H9 (cell line): ENCODE data around the gene FARP1. TPM values are rescaled to one million over a fixed set of nuclear protein-coding genes. Genes with fewer than 3 reads are reported as not detected.

ENCODE experiments used
- DNase-seq: peaks from one replicate; pipeline ENCODE4 v3.0.0-alpha.2; 2017
- H2AFZ ChIP-seq: one replicate; pipeline ENCODE4 v1.6.1; 2013; ENCODE audit warnings: mild to moderate bottlenecking, low read length, control low read depth, moderate library complexity
- H2AK5ac ChIP-seq: 2 replicates; pipeline ENCODE4 v1.6.1; 2013; ENCODE audit warnings: low read length, control low read depth, mixed read lengths; ENCODE audit not compliant: insufficient read length
- H2BK120ac ChIP-seq: one replicate; pipeline ENCODE4 v1.6.1; 2013; ENCODE audit warnings: low read depth, mild to moderate bottlenecking, low read length, control low read depth, inconsistent platforms; ENCODE audit not compliant: poor library complexity, severe bottlenecking
- H2BK12ac ChIP-seq: 2 replicates; pipeline ENCODE4 v1.6.1; 2013; ENCODE audit warnings: low read length, control low read depth, mixed read lengths, low read depth; ENCODE audit not compliant: insufficient read length
- H2BK15ac ChIP-seq: 2 replicates; pipeline ENCODE4 v1.6.1; 2013; ENCODE audit warnings: low read depth, low read length, control low read depth
- H2BK20ac ChIP-seq: one replicate; pipeline ENCODE4 v1.6.1; 2013; ENCODE audit warnings: low read depth, mild to moderate bottlenecking, low read length, control low read depth, inconsistent platforms; ENCODE audit not compliant: poor library complexity, severe bottlenecking
- H2BK5ac ChIP-seq: 2 replicates; pipeline ENCODE4 v1.6.1; 2013; ENCODE audit warnings: low read length, control low read depth, mixed read lengths; ENCODE audit not compliant: insufficient read length
- H3K14ac ChIP-seq: 2 replicates; pipeline ENCODE4 v1.6.1; 2013; ENCODE audit warnings: low read length, control low read depth; ENCODE audit not compliant: insufficient read depth
- H3K18ac ChIP-seq: 2 replicates; pipeline ENCODE4 v1.6.1; 2013; ENCODE audit warnings: low read depth, mild to moderate bottlenecking, mixed read lengths, low read length, control low read depth; ENCODE audit not compliant: insufficient read length
- H3K23ac ChIP-seq: 2 replicates; pipeline ENCODE4 v1.6.1; 2013; ENCODE audit warnings: low read length, control low read depth, mixed read lengths, low read depth; ENCODE audit not compliant: insufficient read length
- H3K23me2 ChIP-seq: 2 replicates; pipeline ENCODE4 v1.6.1; 2013; ENCODE audit warnings: low read depth, mild to moderate bottlenecking, mixed read lengths, low read length, control low read depth; ENCODE audit not compliant: insufficient read length, poor library complexity, severe bottlenecking
- H3K27ac ChIP-seq: 2 replicates; pipeline ENCODE4 v1.5.1; 2013; ENCODE audit warnings: low read length, control low read depth, mixed read lengths, low read depth; ENCODE audit not compliant: insufficient read length
- H3K27me3 ChIP-seq: 2 replicates; pipeline ENCODE4 v1.6.1; 2013; ENCODE audit warnings: low read length, control low read depth, inconsistent platforms; ENCODE audit not compliant: insufficient read depth
- H3K4ac ChIP-seq: 2 replicates; pipeline ENCODE4 v1.6.1; 2013; ENCODE audit warnings: low read depth, mild to moderate bottlenecking, control low read depth, inconsistent platforms, low read length, moderate library complexity
- H3K4me1 ChIP-seq: 2 replicates; pipeline ENCODE4 v1.6.1; 2013; ENCODE audit warnings: low read length, control low read depth, inconsistent platforms; ENCODE audit not compliant: insufficient read depth
- H3K4me2 ChIP-seq: 2 replicates; pipeline ENCODE4 v1.6.1; 2013; ENCODE audit warnings: low read length, control low read depth, mixed read lengths; ENCODE audit not compliant: insufficient read length, insufficient read depth
- H3K56ac ChIP-seq: 2 replicates; pipeline ENCODE4 v1.6.1; 2013; ENCODE audit warnings: low read depth, mild to moderate bottlenecking, mixed read lengths, low read length, control low read depth; ENCODE audit not compliant: insufficient read length
- H3K79me1 ChIP-seq: 2 replicates; pipeline ENCODE4 v1.6.1; 2013; ENCODE audit warnings: low read depth, mild to moderate bottlenecking, moderate library complexity, low read length, control low read depth, inconsistent platforms; ENCODE audit not compliant: insufficient read depth, poor library complexity, severe bottlenecking
- H3K79me2 ChIP-seq: 2 replicates; pipeline ENCODE4 v1.6.1; 2013; ENCODE audit warnings: low read length, control low read depth, inconsistent platforms; ENCODE audit not compliant: insufficient read depth
- H3K9ac ChIP-seq: 2 replicates; pipeline ENCODE4 v1.6.1; 2013; ENCODE audit warnings: low read length, control low read depth, mixed read lengths; ENCODE audit not compliant: insufficient read length; ENCODE audit errors: extremely low read depth
- H3K9me3 ChIP-seq: one replicate; pipeline ENCODE4 v1.6.1; 2013; ENCODE audit warnings: low read depth, low read length, inconsistent platforms; ENCODE audit not compliant: control insufficient read depth
- H3T11ph ChIP-seq: one replicate; pipeline ENCODE4 v1.6.1; 2013; ENCODE audit warnings: mild to moderate bottlenecking, low read length, control low read depth, inconsistent platforms
- H4K20me1 ChIP-seq: one replicate; pipeline ENCODE4 v1.6.1; 2013; ENCODE audit not compliant: control insufficient read depth, insufficient read length, insufficient read depth
- H4K5ac ChIP-seq: 2 replicates; pipeline ENCODE4 v1.6.1; 2013; ENCODE audit warnings: low read depth, mild to moderate bottlenecking, mixed read lengths, low read length, control low read depth; ENCODE audit not compliant: insufficient read length
- H4K8ac ChIP-seq: replicated peaks from 2 replicates; pipeline ENCODE4 v1.6.1; 2013; ENCODE audit warnings: low read length, control low read depth, mixed read lengths, low read depth; ENCODE audit not compliant: insufficient read length
- H4K91ac ChIP-seq: 2 replicates; pipeline ENCODE4 v1.6.1; 2013; ENCODE audit warnings: low read depth, mild to moderate bottlenecking, moderate library complexity, mixed read lengths, low read length, control low read depth; ENCODE audit not compliant: insufficient read length
- H3K27ac Mint-ChIP-seq, 3 experiments: 2 replicates in 2 of 3; 3 replicates in 1 of 3; pipeline ENCODE4 v1.8.0; 2020 to 2021; ENCODE audit warnings: mixed read lengths in 3 of 3, mild to moderate bottlenecking in 1 of 3, moderate library complexity in 1 of 3
- H3K27me3 Mint-ChIP-seq: 2 replicates; pipeline ENCODE4 v1.8.0; 2021; ENCODE audit warnings: low read depth, mild to moderate bottlenecking, moderate library complexity, mixed read lengths
- H3K36me3 Mint-ChIP-seq, 3 experiments: 2 replicates in 2 of 3; 3 replicates in 1 of 3; pipeline ENCODE4 v1.8.0; 2020 to 2021; ENCODE audit warnings: low read depth in 3 of 3, mixed read lengths in 3 of 3; ENCODE audit not compliant: insufficient read depth in 1 of 3
- H3K4me1 Mint-ChIP-seq, 2 experiments: 2 replicates each; pipeline ENCODE4 v1.8.0; 2020; ENCODE audit warnings: mixed read lengths in 2 of 2
- H3K4me3 Mint-ChIP-seq, 2 experiments: 2 replicates in 1 of 2; 3 replicates in 1 of 2; pipeline ENCODE4 v1.8.0; 2020 to 2021; ENCODE audit warnings: mild to moderate bottlenecking in 2 of 2, mixed read lengths in 2 of 2, moderate library complexity in 1 of 2
- H3K9me3 Mint-ChIP-seq, 2 experiments: 2 replicates in 1 of 2; 3 replicates in 1 of 2; pipeline ENCODE4 v1.8.0; 2020; ENCODE audit warnings: mild to moderate bottlenecking in 2 of 2, mixed read lengths in 2 of 2, moderate library complexity in 1 of 2
- WGBS: extraction: QIAGEN DNeasy Blood & Tissue Kit; methylation state at CpG from one replicate; pipeline ENCODE4 v1.1.7; 2013; ENCODE audit warnings: missing lambda C conversion rate, low lambda C conversion rate, mixed read lengths; ENCODE audit not compliant: insufficient read length; ENCODE audit errors: extremely low coverage; 5-methylcytosine and 5-hydroxymethylcytosine counted together
- total RNA-seq: library from RNA; stranded (reverse); gene quantifications from 2 replicates; pipeline ENCODE4 v1.2.1, GENCODE V29; 2021
- TF ChIP-seq, protein P1 (sequence below): fragments of 200-600 bp; sonication (generic); conservative IDR thresholded peaks from 3 replicates; pipeline ENCODE4 v1.8.0; 2021; ENCODE audit warnings: antibody characterized with exemption, mild to moderate bottlenecking

Gene FARP1
- total RNA-seq, 1 experiment from 2014 or later, result 95.9 TPM

DNA sequence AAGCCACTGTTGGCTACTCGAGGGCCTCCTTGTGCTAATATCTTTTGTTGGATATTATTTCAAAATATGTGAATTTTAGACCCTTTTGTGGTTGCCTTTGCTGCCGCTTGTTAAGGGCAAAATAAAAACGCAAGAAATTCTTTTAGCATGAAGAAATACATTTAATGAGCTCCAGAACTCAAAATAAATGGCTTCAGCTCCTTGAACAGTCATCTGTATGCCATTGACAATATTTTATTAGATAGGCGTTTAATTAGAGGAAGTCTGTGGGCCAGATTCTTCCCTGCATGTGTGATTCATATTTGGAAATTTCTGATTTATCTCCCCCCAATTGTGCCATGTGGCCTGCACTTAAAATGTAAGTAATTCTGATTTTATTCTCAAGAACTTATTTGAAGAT, 256.9 kb downstream of the FARP1 start:
- peaks cover 7 to 25% (median 16%) of the 10 kb centered on the region in 3 experiments; a peak in 6 of 7 replicates for H3K36me3 Mint-ChIP-seq
- Histone ChIP-seq H3K14ac (no peak overlapping the region), H2BK12ac (no peak overlapping the region), H4K91ac (no peak overlapping the region), H3K9me3 (no peaks in the 10 kb centered on the region), H3K9ac (no peak overlapping the region), H3T11ph (no peak overlapping the region), H3K18ac (no peak overlapping the region), H3K23ac (no peak overlapping the region), H3K27me3 (no peaks in the 10 kb centered on the region), H3K4me2 (no peak overlapping the region), H4K5ac (no peak overlapping the region), H2BK15ac (no peak overlapping the region), H2AK5ac (no peak overlapping the region), H2BK120ac (no peak overlapping the region), H4K8ac (no peak overlapping the region), H3K4me1 (peaks cover 4% of the 10 kb centered on the region; the same call in 1 of the 2 replicates), H2BK20ac (no peak overlapping the region), H2BK5ac (no peak overlapping the region), H3K56ac (no peak overlapping the region), H3K27ac (no peak overlapping the region), H4K20me1 (no peaks in the 10 kb centered on the region), H3K23me2 (no peaks in the 10 kb centered on the region), H3K79me2 (no peaks in the 10 kb centered on the region), H3K4ac (no peak overlapping the region), H2AFZ (no peak overlapping the region), H3K79me1 (no peaks in the 10 kb centered on the region)
- no CpG with 5 or more reads among the region's 4 CpGs for WGBS
- H3K4me3 Mint-ChIP-seq, result no peak overlapping the region
- no peak overlapping the region for H3K27ac Mint-ChIP-seq
- H3K27me3 Mint-ChIP-seq, result no peaks in the 10 kb centered on the region
- no peaks in the 10 kb centered on the region for H3K9me3 Mint-ChIP-seq
- no peak for DNase-seq
- H3K4me1 Mint-ChIP-seq, result peaks cover 17 to 19% of the 10 kb centered on the region in 2 experiments
- TF ChIP-seq, protein P1, sequence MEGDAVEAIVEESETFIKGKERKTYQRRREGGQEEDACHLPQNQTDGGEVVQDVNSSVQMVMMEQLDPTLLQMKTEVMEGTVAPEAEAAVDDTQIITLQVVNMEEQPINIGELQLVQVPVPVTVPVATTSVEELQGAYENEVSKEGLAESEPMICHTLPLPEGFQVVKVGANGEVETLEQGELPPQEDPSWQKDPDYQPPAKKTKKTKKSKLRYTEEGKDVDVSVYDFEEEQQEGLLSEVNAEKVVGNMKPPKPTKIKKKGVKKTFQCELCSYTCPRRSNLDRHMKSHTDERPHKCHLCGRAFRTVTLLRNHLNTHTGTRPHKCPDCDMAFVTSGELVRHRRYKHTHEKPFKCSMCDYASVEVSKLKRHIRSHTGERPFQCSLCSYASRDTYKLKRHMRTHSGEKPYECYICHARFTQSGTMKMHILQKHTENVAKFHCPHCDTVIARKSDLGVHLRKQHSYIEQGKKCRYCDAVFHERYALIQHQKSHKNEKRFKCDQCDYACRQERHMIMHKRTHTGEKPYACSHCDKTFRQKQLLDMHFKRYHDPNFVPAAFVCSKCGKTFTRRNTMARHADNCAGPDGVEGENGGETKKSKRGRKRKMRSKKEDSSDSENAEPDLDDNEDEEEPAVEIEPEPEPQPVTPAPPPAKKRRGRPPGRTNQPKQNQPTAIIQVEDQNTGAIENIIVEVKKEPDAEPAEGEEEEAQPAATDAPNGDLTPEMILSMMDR, result no peak
